Fibroblast of villous mesenchyme (primary cell): ENCODE results near the gene DYNLL2. TPM values are rescaled to one million over a fixed set of nuclear protein-coding genes. Genes with fewer than 3 reads are reported as not detected.

ENCODE experiments used
- DNase-seq: peaks from one replicate; pipeline ENCODE4 v3.0.0-alpha.2; 2010; ENCODE audit warnings: low read depth
- H3K4me3 ChIP-seq: 2 replicates; pipeline ENCODE4 v1.5.1; 2011; ENCODE audit warnings: low read depth, mild to moderate bottlenecking, low read length
- CTCF ChIP-seq: IDR thresholded peaks from 2 replicates; pipeline ENCODE4 v1.5.1; 2012; ENCODE audit warnings: low read depth, mild to moderate bottlenecking, low read length; ENCODE audit not compliant: insufficient read depth
- total RNA-seq: library from RNA; depleted of rRNA; stranded (reverse); fragments of >200 nt; gene quantifications from 2 replicates; pipeline ENCODE4 v1.2.3, GENCODE V29; 2012

The DYNLL2 gene
- total RNA-seq, 1 donor, result 12.5 TPM

DNA sequence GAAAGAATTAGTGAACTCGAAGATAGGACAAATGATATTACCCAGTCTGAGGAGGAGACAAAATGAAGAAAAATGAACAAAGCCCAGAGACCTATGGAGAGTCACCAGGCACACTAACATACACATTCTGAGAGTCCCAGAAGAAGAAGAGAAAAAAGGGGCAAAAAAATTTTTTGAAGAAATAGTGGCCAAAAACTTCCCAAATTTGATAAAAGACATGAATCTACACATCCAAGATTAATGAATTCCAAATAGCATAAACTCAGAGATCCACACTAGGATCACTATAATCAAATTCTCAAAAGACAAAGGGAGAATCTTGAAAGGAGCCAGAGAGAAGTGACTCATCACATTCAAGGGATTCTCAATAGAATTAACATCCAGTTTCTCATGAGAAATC is 61.6 kb downstream of the DYNLL2 start:
- no peak for DNase-seq
- H3K4me3 ChIP-seq, result no peak overlapping the region
- TF ChIP-seq CTCF, result no peak

Other genes starting within 250 kb of the DYNLL2 start
- 18.7 and 22.0 TPM in 2 replicates for gene MRPS23, start 233.4 kb upstream of the DYNLL2 start, total RNA-seq
- 21.6 and 22.9 TPM in 2 replicates for gene CUEDC1, start 128.0 kb upstream of the DYNLL2 start, total RNA-seq
- 40.3 and 51.8 TPM in 2 replicates for gene VEZF1, start 95.2 kb upstream of the DYNLL2 start, total RNA-seq
- 330 and 434 TPM in 2 replicates for gene SRSF1, start 76.2 kb upstream of the DYNLL2 start, total RNA-seq
- gene OR4D1, start 65.0 kb downstream of the DYNLL2 start, total RNA-seq, result under 0.01 TPM in 1 of 2 replicates, not detected in the other
- gene OR4D2, start 83.6 kb downstream of the DYNLL2 start, total RNA-seq, result not detected in 2 replicates
- gene EPX, start 109.3 kb downstream of the DYNLL2 start, total RNA-seq, result not detected in 2 replicates
- gene MKS1, start 135.8 kb downstream of the DYNLL2 start, total RNA-seq, result 8.6 and 12.6 TPM in 2 replicates
- not detected in 2 replicates for gene LPO, start 155.2 kb downstream of the DYNLL2 start, total RNA-seq
- not detected in 2 replicates for gene MPO, start 197.5 kb downstream of the DYNLL2 start, total RNA-seq
- 0.86 and 2.3 TPM in 2 replicates for gene TSPOAP1, start 245.4 kb downstream of the DYNLL2 start, total RNA-seq